Measurements from ENCODE around the gene TBRG4. TPM values are rescaled to one million over a fixed set of nuclear protein-coding genes. Genes with fewer than 3 reads are reported as not detected.

TBRG4 gene
- total RNA-seq, 4 donors from 2014 or later: 83.4 to 140 (median 105) TPM

- WGBS, 2 donors (ENCODE audit: low coverage in 1 of 2): 80 to 100% methylated on average over 1 of the region's 1 CpG
- intact Hi-C loops (cut with DNase I; ENCODE audit: low total_unique reads): no loop called here
- Histone ChIP-seq H3K4me1 (peaks cover 0 to 8% (median 0%) of the 10 kb centered on the region in 4 donors), H3K27me3 (peaks cover 21% of the 10 kb centered on the region), H3K9me3 (no peaks in the 10 kb centered on the region), H3K27ac (peak overlapping the region in 1 of 4 donors; percentile 34), H3K36me3 (no peaks in the 10 kb centered on the region), H3K4me3 (no peak overlapping the region)
- in situ Hi-C loops (cut with MboI; ENCODE audit: low pct_ligation_motif_present in 1 of 4, low pct_unique_long_range_greater_than_20kb in 1 of 4, low sequenced_read_pairs in 3 of 4): loop anchor here (5.0 to 25.0 kb wide), 3 partner anchors 94 to 704 kb away; partner anchors contain the start of gene CCDC201 (in 2 of the 4)
- no peak for DNase-seq
- TF ChIP-seq CTCF (IDR thresholded peaks at IDR 0.05) (no peak), POLR2A (IDR thresholded peaks at IDR 0.05) (no peak), POLR2AphosphoS5 (IDR thresholded peaks at IDR 0.05) (no peak), EP300 (IDR thresholded peaks at IDR 0.05; ENCODE audit: low read depth) (no peak)
These were observed 47.0 kb upstream of the TBRG4 start for GRCh38 chr7:45158471-45158870.

GRCh38 chr7:45157653-45158401, 46.3 kb upstream of the TBRG4 start, which contains the start of gene RAMP3:
TSS of gene RAMP3 (plus strand) at chr7:45157791. CDS start at chr7:45157829, 38 bp downstream.
- Histone ChIP-seq H3K36me3 (no peaks in the 10 kb centered on the region), H3K4me3 (peak within 1 kb of the TSS in 3 of 4 donors; percentile 6 to 25 (median 22)), H3K9me3 (no peaks in the 10 kb centered on the region), H3K27me3 (peaks cover 21% of the 10 kb centered on the region), H3K27ac (peak within 1 kb of the TSS in 2 of 4 donors; percentile 34 to 41), H3K4me1 (peaks cover 0 to 8% (median 3%) of the 10 kb centered on the region in 4 donors)
- no peak for DNase-seq
- in situ Hi-C loops (cut with MboI; ENCODE audit: low pct_ligation_motif_present in 1 of 4, low pct_unique_long_range_greater_than_20kb in 1 of 4, low sequenced_read_pairs in 3 of 4) (loop anchor here (5.0 to 25.0 kb wide), 3 partner anchors 94 to 704 kb away; partner anchors contain the start of gene CCDC201 (in 2 of the 4)), intact Hi-C loops (cut with DNase I; ENCODE audit: low total_unique reads) (no loop called here)
- TF ChIP-seq CTCF (IDR thresholded peaks at IDR 0.05): no peak
- TF ChIP-seq EP300 (IDR thresholded peaks at IDR 0.05; ENCODE audit: low read depth): no peak
- no peak for TF ChIP-seq POLR2A (IDR thresholded peaks at IDR 0.05)
- 33% methylated on average over 24 of the region's 56 CpGs; no CpG with 5 or more reads in 1 of the 2 donors for WGBS, 2 donors (ENCODE audit: low coverage in 1 of 2)

GRCh38 chr7:45157286-45157652, 45.8 kb upstream of the TBRG4 start:
- no peak overlapping the region for H3K27ac ChIP-seq
- no peaks in the 10 kb centered on the region for H3K36me3 ChIP-seq
- no peak for DNase-seq
- peak overlapping the region in 3 of 4 donors; percentile 6 to 25 (median 22) for H3K4me3 ChIP-seq
- peaks cover 21% of the 10 kb centered on the region for H3K27me3 ChIP-seq
- no peaks in the 10 kb centered on the region for H3K9me3 ChIP-seq
- in situ Hi-C loops (cut with MboI; ENCODE audit: low pct_ligation_motif_present in 1 of 4, low pct_unique_long_range_greater_than_20kb in 1 of 4, low sequenced_read_pairs in 3 of 4) (loop anchor here (5.0 to 25.0 kb wide), 3 partner anchors 95 to 705 kb away; partner anchors contain the start of gene CCDC201 (in 2 of the 4)), intact Hi-C loops (cut with DNase I; ENCODE audit: low total_unique reads) (no loop called here)
- H3K4me1 ChIP-seq: peaks cover 0 to 8% (median 5%) of the 10 kb centered on the region in 4 donors
- TF ChIP-seq POLR2A (IDR thresholded peaks at IDR 0.05) (no peak), POLR2AphosphoS5 (IDR thresholded peaks at IDR 0.05) (no peak), CTCF (IDR thresholded peaks at IDR 0.05) (no peak), EP300 (IDR thresholded peaks at IDR 0.05; ENCODE audit: low read depth) (no peak)
- 18 to 19% methylated on average over 6 to 11 of the region's 14 CpGs for WGBS, 2 donors (ENCODE audit: low coverage in 1 of 2)

GRCh38 chr7:45156516-45157272, 45.2 kb upstream of the TBRG4 start:
- Histone ChIP-seq H3K27me3 (peaks cover 21% of the 10 kb centered on the region), H3K27ac (no peak overlapping the region), H3K4me3 (no peak overlapping the region), H3K36me3 (no peaks in the 10 kb centered on the region), H3K9me3 (no peaks in the 10 kb centered on the region), H3K4me1 (peaks cover 0 to 8% (median 5%) of the 10 kb centered on the region in 4 donors)
- intact Hi-C loops (cut with DNase I; ENCODE audit: low total_unique reads): no loop called here
- WGBS, 2 donors (ENCODE audit: low coverage in 1 of 2): 60 to 74% methylated on average over 3 to 8 of the region's 8 CpGs
- no peak for DNase-seq
- TF ChIP-seq POLR2A (IDR thresholded peaks at IDR 0.05) (no peak), POLR2AphosphoS5 (IDR thresholded peaks at IDR 0.05) (no peak), CTCF (IDR thresholded peaks at IDR 0.05) (no peak), EP300 (IDR thresholded peaks at IDR 0.05; ENCODE audit: low read depth) (no peak)
- in situ Hi-C loops (cut with MboI; ENCODE audit: low pct_ligation_motif_present in 1 of 4, low pct_unique_long_range_greater_than_20kb in 1 of 4, low sequenced_read_pairs in 3 of 4): loop anchor here (5.0 to 25.0 kb wide), 3 partner anchors 96 to 706 kb away; partner anchors contain the start of gene CCDC201 (in 2 of the 4)
